Smooth muscle cell (in vitro differentiated cells): ENCODE measurements around the gene FMN1. TPM values are rescaled to one million over a fixed set of nuclear protein-coding genes. Genes with fewer than 3 reads are reported as not detected.

Experiments
- DNase-seq: peaks from one replicate; lab custom pipeline; 2025; ENCODE audit not compliant: unreplicated experiment; lab: John Stamatoyannopoulos, UW
- H2AFZ ChIP-seq: fragments of 200-600 bp; sonication (generic); 2 replicates; pipeline ENCODE4 v1.6.0; 2016; ENCODE audit warnings: antibody characterized with exemption, low read depth, mild to moderate bottlenecking
- H3F3A ChIP-seq: fragments of 200-600 bp; sonication (generic); 2 replicates; pipeline ENCODE4 v1.6.0; 2017; ENCODE audit warnings: antibody characterized with exemption, low read depth
- H3K27ac ChIP-seq: fragments of 200-600 bp; sonication (generic); 2 replicates; pipeline ENCODE4 v1.5.1; 2016; ENCODE audit warnings: low read depth, mild to moderate bottlenecking
- H3K27me3 ChIP-seq: fragments of 200-600 bp; sonication (generic); 2 replicates; pipeline ENCODE4 v1.6.1; 2016; ENCODE audit warnings: low read depth, mild to moderate bottlenecking
- H3K36me3 ChIP-seq: fragments of 200-600 bp; sonication (generic); 2 replicates; pipeline ENCODE4 v1.5.1; 2016; ENCODE audit warnings: low read depth
- H3K4me1 ChIP-seq: fragments of 200-600 bp; sonication (generic); 2 replicates; pipeline ENCODE4 v1.5.1; 2016; ENCODE audit warnings: low read depth
- H3K4me2 ChIP-seq: fragments of 200-600 bp; sonication (generic); 2 replicates; pipeline ENCODE4 v1.6.0; 2016; ENCODE audit warnings: mild to moderate bottlenecking
- H3K4me3 ChIP-seq: fragments of 200-600 bp; sonication (generic); 2 replicates; pipeline ENCODE4 v1.5.1; 2016; ENCODE audit warnings: mild to moderate bottlenecking
- H3K79me2 ChIP-seq: fragments of 200-600 bp; sonication (generic); 2 replicates; pipeline ENCODE4 v1.6.0; 2016; ENCODE audit warnings: low read depth, mild to moderate bottlenecking
- H3K9ac ChIP-seq: fragments of 200-600 bp; sonication (generic); 2 replicates; pipeline ENCODE4 v1.6.0; 2016; ENCODE audit warnings: low read depth
- H3K9me3 ChIP-seq: fragments of 200-600 bp; sonication (generic); replicated peaks from 2 replicates; pipeline ENCODE4 v1.5.1; 2016; ENCODE audit warnings: low read depth
- H4K20me1 ChIP-seq: fragments of 200-600 bp; sonication (generic); 2 replicates; pipeline ENCODE4 v1.6.0; 2016; ENCODE audit warnings: low read depth
- CTCF ChIP-seq: fragments of 200-600 bp; sonication (generic); IDR thresholded peaks from 2 replicates; pipeline ENCODE4 v1.5.1; 2017; ENCODE audit warnings: borderline replicate concordance, mild to moderate bottlenecking, antibody characterized with exemption; ENCODE audit not compliant: insufficient read depth, poor library complexity, severe bottlenecking
- WGBS: methylation state at CpG from one replicate; pipeline ENCODE4 v1.1.7; 2016; ENCODE audit warnings: low lambda C conversion rate; 5-methylcytosine and 5-hydroxymethylcytosine counted together
- polyA plus RNA-seq: library from polyadenylated mRNA; unstranded; fragments of >200 nt; fragmentation: Nextera tagmentation; extraction: Ambion mirVana; gene quantifications from 2 replicates; pipeline ENCODE4 v1.2.1, GENCODE V29; 2016
- total RNA-seq: library from RNA; depleted of rRNA; stranded (reverse); fragments of >200 nt; gene quantifications from 2 replicates; pipeline ENCODE4 v1.2.3, GENCODE V29; 2014

The FMN1 gene
- total and polyA plus RNA-seq, 2 experiments from 2014 or later, result 0.08 to 4.0 TPM

- WGBS, result 85% methylated on average over 5 of the region's 5 CpGs
- no peak overlapping the region for H2AFZ ChIP-seq
- no peak overlapping the region for H3K9ac ChIP-seq
- no peaks in the 10 kb centered on the region for H3K36me3 ChIP-seq
- no peak for TF ChIP-seq CTCF
- no peak overlapping the region for H3K4me3 ChIP-seq
- no peaks in the 10 kb centered on the region for H4K20me1 ChIP-seq
- no peaks in the 10 kb centered on the region for H3K9me3 ChIP-seq
- no peaks in the 10 kb centered on the region for H3K27me3 ChIP-seq
- no peak overlapping the region for H3K4me2 ChIP-seq
- H3K79me2 ChIP-seq, result no peaks in the 10 kb centered on the region
- H3F3A ChIP-seq, result no peaks in the 10 kb centered on the region
- no peak for DNase-seq
- H3K27ac ChIP-seq, result no peak overlapping the region
- peaks cover 11% of the 10 kb centered on the region for H3K4me1 ChIP-seq
Observed at GRCh38 chr15:32919749-32920414, 274.6 kb downstream of the FMN1 start.

- Histone ChIP-seq H3K4me1 (peaks cover 11% of the 10 kb centered on the region), H3K79me2 (no peaks in the 10 kb centered on the region), H3K9ac (no peak overlapping the region), H4K20me1 (no peaks in the 10 kb centered on the region), H3F3A (no peaks in the 10 kb centered on the region), H3K4me3 (no peak overlapping the region), H3K9me3 (no peaks in the 10 kb centered on the region), H3K27me3 (no peaks in the 10 kb centered on the region), H3K4me2 (no peak overlapping the region), H2AFZ (no peak overlapping the region), H3K36me3 (no peaks in the 10 kb centered on the region), H3K27ac (no peak overlapping the region)
- 55% methylated on average over 4 of the region's 4 CpGs for WGBS
- DNase-seq, result no peak
- no peak for TF ChIP-seq CTCF
Observed at GRCh38 chr15:32918547-32918946, 276.0 kb downstream of the FMN1 start.

- WGBS, result 94% methylated on average over 3 of the region's 3 CpGs
Observed at GRCh38 chr15:32910839-32911238, 283.7 kb downstream of the FMN1 start.

More at GRCh38 chr15:32910839-32911238, 283.7 kb downstream of the FMN1 start:
- Histone ChIP-seq H2AFZ (no peak overlapping the region), H3K9me3 (no peaks in the 10 kb centered on the region), H3K4me1 (peaks cover 21% of the 10 kb centered on the region), H3K27me3 (no peaks in the 10 kb centered on the region), H3K79me2 (no peaks in the 10 kb centered on the region), H3K9ac (no peak overlapping the region), H3K4me3 (no peak overlapping the region), H3K4me2 (no peak overlapping the region), H3F3A (no peaks in the 10 kb centered on the region), H4K20me1 (no peaks in the 10 kb centered on the region), H3K27ac (no peak overlapping the region), H3K36me3 (no peaks in the 10 kb centered on the region)
- TF ChIP-seq CTCF, result no peak
- no peak for DNase-seq
